Astrocyte (in vitro differentiated cells and primary cell): ENCODE measurements around the gene ATP2A2. TPM values are rescaled to one million over a fixed set of nuclear protein-coding genes. Genes with fewer than 3 reads are reported as not detected.

ENCODE experiments used
- DNase-seq: peaks from one replicate; pipeline ENCODE4 v3.0.0-alpha.2; 2010; ENCODE audit warnings: low read depth
- FAIRE-seq: peaks from 2 replicates; lab custom pipeline; 2011; peaks lifted over from hg19 to GRCh38; lab: Jason Lieb, UNC
- H2AFZ ChIP-seq: 2 replicates; pipeline ENCODE4 v1.6.0; 2012; ENCODE audit warnings: low read depth, low read length, inconsistent platforms
- H3K27ac ChIP-seq: 2 replicates; pipeline ENCODE4 v1.5.1; 2011; ENCODE audit warnings: low read depth, low read length, inconsistent platforms
- H3K27me3 ChIP-seq: 2 replicates; pipeline ENCODE4 v1.6.0; 2011; ENCODE audit warnings: low read length, inconsistent platforms; ENCODE audit not compliant: insufficient read depth
- H3K36me3 ChIP-seq: 2 replicates; pipeline ENCODE4 v1.5.1; 2011; ENCODE audit warnings: low read length, inconsistent platforms; ENCODE audit not compliant: insufficient read depth
- H3K4me1 ChIP-seq: 2 replicates; pipeline ENCODE4 v1.5.1; 2011; ENCODE audit warnings: low read length, inconsistent platforms; ENCODE audit not compliant: insufficient read depth
- H3K4me2 ChIP-seq: 2 replicates; pipeline ENCODE4 v1.6.0; 2012; ENCODE audit warnings: low read length, inconsistent platforms
- H3K4me3 ChIP-seq: 2 replicates; pipeline ENCODE4 v1.5.1; 2011; ENCODE audit warnings: low read depth, mild to moderate bottlenecking, low read length, inconsistent platforms; ENCODE audit not compliant: insufficient read depth
- H3K79me2 ChIP-seq: 2 replicates; pipeline ENCODE4 v1.6.0; 2012; ENCODE audit warnings: mild to moderate bottlenecking, low read length, inconsistent platforms; ENCODE audit not compliant: insufficient read depth
- H3K9ac ChIP-seq: 2 replicates; pipeline ENCODE4 v1.6.0; 2012; ENCODE audit warnings: mild to moderate bottlenecking, low read length, inconsistent platforms
- H3K9me3 ChIP-seq: 2 replicates; pipeline ENCODE4 v1.5.1; 2012; ENCODE audit warnings: low read depth, mild to moderate bottlenecking, low read length, inconsistent platforms; ENCODE audit not compliant: insufficient read depth
- H4K20me1 ChIP-seq: 2 replicates; pipeline ENCODE4 v1.6.0; 2012; ENCODE audit warnings: low read length, inconsistent platforms; ENCODE audit not compliant: insufficient read depth
- H3K27ac Mint-ChIP-seq: one replicate; pipeline ENCODE4 v1.8.0; 2021; ENCODE audit warnings: mild to moderate bottlenecking, mixed read lengths; ENCODE audit not compliant: unreplicated experiment
- H3K27me3 Mint-ChIP-seq: one replicate; pipeline ENCODE4 v1.8.0; 2021; ENCODE audit warnings: low read depth, mixed read lengths; ENCODE audit not compliant: unreplicated experiment
- H3K36me3 Mint-ChIP-seq: one replicate; pipeline ENCODE4 v1.8.0; 2021; ENCODE audit warnings: low read depth, mixed read lengths; ENCODE audit not compliant: unreplicated experiment
- H3K4me1 Mint-ChIP-seq: one replicate; pipeline ENCODE4 v1.8.0; 2021; ENCODE audit warnings: low read depth, mixed read lengths; ENCODE audit not compliant: unreplicated experiment
- H3K4me3 Mint-ChIP-seq: one replicate; pipeline ENCODE4 v1.8.0; 2021; ENCODE audit warnings: mild to moderate bottlenecking, moderate library complexity, mixed read lengths; ENCODE audit not compliant: unreplicated experiment
- H3K9me3 Mint-ChIP-seq: one replicate; pipeline ENCODE4 v1.8.0; 2021; ENCODE audit warnings: mild to moderate bottlenecking, mixed read lengths; ENCODE audit not compliant: unreplicated experiment
- CTCF ChIP-seq: IDR thresholded peaks from 2 replicates; pipeline ENCODE4 v1.5.1; 2011; ENCODE audit warnings: low read depth, mild to moderate bottlenecking, inconsistent platforms, low read length, moderate library complexity; ENCODE audit not compliant: insufficient read depth
- EZH2 ChIP-seq: IDR thresholded peaks from 2 replicates; pipeline ENCODE4 v1.6.1; 2012; ENCODE audit warnings: mild to moderate bottlenecking, low read length, inconsistent platforms; ENCODE audit not compliant: insufficient read depth
- total RNA-seq: library from RNA; stranded (reverse); gene quantifications from 2 replicates; pipeline ENCODE4 v1.2.1, GENCODE V29; 2021

ATP2A2 gene
- total RNA-seq, 1 donor from 2014 or later: 262 TPM

GRCh38 chr12:110279566-110280375 lies 1.3 kb upstream of the ATP2A2 start:
- Mint-ChIP-seq H3K27me3 (no peaks in the 10 kb centered on the region), H3K4me3 (peak overlapping the region; percentile 84), H3K27ac (peak overlapping the region; percentile 27), H3K36me3 (peaks cover 2% of the 10 kb centered on the region), H3K4me1 (peaks cover 18% of the 10 kb centered on the region), H3K9me3 (peaks cover 1% of the 10 kb centered on the region)
- Histone ChIP-seq H3K9me3 (no peaks in the 10 kb centered on the region), H2AFZ (peak overlapping the region; percentile 85), H3K27me3 (no peaks in the 10 kb centered on the region), H3K4me1 (peaks cover 11% of the 10 kb centered on the region), H3K4me3 (peak overlapping the region; percentile 79), H3K4me2 (peak overlapping the region; percentile 93), H3K27ac (no peak overlapping the region), H3K79me2 (peaks cover 34% of the 10 kb centered on the region), H4K20me1 (peaks cover 33% of the 10 kb centered on the region), H3K9ac (peak overlapping the region; percentile 94), H3K36me3 (peaks cover 13% of the 10 kb centered on the region)
- FAIRE-seq (no peak), DNase-seq (no peak)
- TF ChIP-seq CTCF (no peak), EZH2 (no peak)

- peaks cover 1% of the 10 kb centered on the region for H3K9me3 Mint-ChIP-seq
- TF ChIP-seq EZH2 (no peak), CTCF (no peak)
- Histone ChIP-seq H3K9me3 (no peaks in the 10 kb centered on the region), H3K4me3 (peak overlapping the region; percentile 79), H3K27me3 (no peaks in the 10 kb centered on the region), H3K36me3 (peaks cover 16% of the 10 kb centered on the region), H3K79me2 (peaks cover 41% of the 10 kb centered on the region), H3K9ac (peak overlapping the region; percentile 94), H3K27ac (peak overlapping the region; percentile 90), H3K4me1 (peaks cover 15% of the 10 kb centered on the region), H2AFZ (peak overlapping the region; percentile 85), H4K20me1 (peaks cover 39% of the 10 kb centered on the region), H3K4me2 (peak overlapping the region; percentile 93)
- DNase-seq (peak; percentile 38), FAIRE-seq (no peak)
- H3K36me3 Mint-ChIP-seq: peaks cover 2% of the 10 kb centered on the region
- peak overlapping the region; percentile 13 for H3K27ac Mint-ChIP-seq
- peak overlapping the region; percentile 84 for H3K4me3 Mint-ChIP-seq
- no peaks in the 10 kb centered on the region for H3K27me3 Mint-ChIP-seq
- H3K4me1 Mint-ChIP-seq: peaks cover 21% of the 10 kb centered on the region
These were observed 662 bp upstream of the ATP2A2 start for GRCh38 chr12:110280392-110280778.
